Loucy (cell line): Measurements from ENCODE around the gene ABHD12.

Experiments used
- H2AFZ ChIP-seq: fragments of 200-600 bp; sonication (generic); 2 replicates; pipeline ENCODE4 v1.6.0; 2016; ENCODE audit warnings: antibody characterized with exemption, mild to moderate bottlenecking, low read length, moderate library complexity
- H3F3A ChIP-seq: fragments of 200-600 bp; 2 replicates; pipeline ENCODE4 v1.6.0; 2016; ENCODE audit warnings: antibody characterized with exemption, low read depth, mild to moderate bottlenecking
- H3K27me3 ChIP-seq: fragments of 200-600 bp; sonication (generic); 2 replicates; pipeline ENCODE4 v1.6.1; 2014; ENCODE audit warnings: low read length, mild to moderate bottlenecking; ENCODE audit not compliant: insufficient read depth, poor library complexity, severe bottlenecking
- H3K36me3 ChIP-seq: fragments of 200-600 bp; sonication (generic); 2 replicates; pipeline ENCODE4 v1.6.1; 2016; ENCODE audit warnings: low read length; ENCODE audit not compliant: insufficient read depth
- H3K4me1 ChIP-seq: fragments of 200-600 bp; sonication (generic); 2 replicates; pipeline ENCODE4 v1.5.1; 2014; ENCODE audit warnings: low read length, mild to moderate bottlenecking; ENCODE audit not compliant: insufficient read depth, poor library complexity, severe bottlenecking
- H3K4me2 ChIP-seq: fragments of 200-600 bp; sonication (generic); 2 replicates; pipeline ENCODE4 v1.6.0; 2014; ENCODE audit warnings: antibody characterized with exemption, low read length, low read depth, mild to moderate bottlenecking; ENCODE audit not compliant: poor library complexity, severe bottlenecking
- H3K4me3 ChIP-seq: fragments of 200-600 bp; sonication (generic); 2 replicates; pipeline ENCODE4 v1.5.1; 2014; ENCODE audit warnings: low read length, mild to moderate bottlenecking, mixed read lengths; ENCODE audit not compliant: poor library complexity, severe bottlenecking
- H3K79me2 ChIP-seq: fragments of 200-600 bp; sonication (generic); 2 replicates; pipeline ENCODE4 v1.6.1; 2014; ENCODE audit warnings: low read length; ENCODE audit not compliant: insufficient read depth
- H3K9ac ChIP-seq: fragments of 200-600 bp; sonication (generic); 2 replicates; pipeline ENCODE4 v1.6.0; 2014; ENCODE audit warnings: mild to moderate bottlenecking, low read depth, low read length, moderate library complexity; ENCODE audit not compliant: poor library complexity, severe bottlenecking
- H3K9me2 ChIP-seq: fragments of 200-600 bp; sonication (generic); replicated peaks from 2 replicates; pipeline ENCODE4 v1.6.1; 2016; ENCODE audit warnings: low read depth, low read length, mixed read lengths
- H3K9me3 ChIP-seq: fragments of 200-600 bp; sonication (generic); 2 replicates; pipeline ENCODE4 v1.6.1; 2014; ENCODE audit warnings: mild to moderate bottlenecking, antibody characterized with exemption, low read length, low read depth; ENCODE audit not compliant: insufficient read depth
- H4K20me1 ChIP-seq: fragments of 200-600 bp; sonication (generic); 2 replicates; pipeline ENCODE4 v1.6.0; 2014; ENCODE audit warnings: antibody characterized with exemption, low read length, mild to moderate bottlenecking; ENCODE audit not compliant: insufficient read depth, poor library complexity, severe bottlenecking
- EZH2phosphoT487 ChIP-seq: fragments of 200-600 bp; IDR thresholded peaks from 2 replicates; pipeline ENCODE4 v1.6.1; 2018; ENCODE audit warnings: antibody characterized with exemption, mild to moderate bottlenecking, moderate library complexity, borderline replicate concordance
- TF ChIP-seq, protein P1 (sequence below): fragments of 200-600 bp; sonication (generic); conservative IDR thresholded peaks from 2 replicates; pipeline ENCODE4 v1.5.1; 2014; ENCODE audit warnings: mild to moderate bottlenecking, antibody characterized with exemption, low read length

ABHD12 gene

DNA sequence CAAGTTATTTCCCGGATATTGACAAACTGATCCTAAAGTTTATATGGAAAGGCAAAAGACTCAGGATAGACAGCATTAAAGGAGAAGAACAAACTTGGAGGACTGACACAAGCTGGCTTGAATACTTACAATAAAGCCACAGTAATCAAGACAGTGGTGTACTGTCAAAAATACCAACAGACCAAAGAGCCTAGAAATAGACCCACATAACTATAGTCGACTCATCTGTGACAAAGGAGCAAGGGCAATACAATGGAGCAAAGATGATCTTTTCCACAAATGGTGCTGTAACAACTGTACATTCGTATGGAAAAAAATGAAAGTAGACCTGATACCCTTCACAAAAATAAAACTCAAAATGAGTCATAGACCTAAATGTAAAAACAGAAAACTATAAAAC, 46.0 kb downstream of the ABHD12 start:
- H3F3A ChIP-seq, result no peaks in the 10 kb centered on the region
- H3K79me2 ChIP-seq, result peaks cover 64% of the 10 kb centered on the region
- no peak overlapping the region for H3K9ac ChIP-seq
- H3K4me3 ChIP-seq, result no peak overlapping the region
- H3K9me2 ChIP-seq, result no peaks in the 10 kb centered on the region
- no peaks in the 10 kb centered on the region for H3K27me3 ChIP-seq
- no peaks in the 10 kb centered on the region for H4K20me1 ChIP-seq
- H2AFZ ChIP-seq, result no peak overlapping the region
- no peaks in the 10 kb centered on the region for H3K36me3 ChIP-seq
- no peak overlapping the region for H3K4me2 ChIP-seq
- TF ChIP-seq, protein P1, sequence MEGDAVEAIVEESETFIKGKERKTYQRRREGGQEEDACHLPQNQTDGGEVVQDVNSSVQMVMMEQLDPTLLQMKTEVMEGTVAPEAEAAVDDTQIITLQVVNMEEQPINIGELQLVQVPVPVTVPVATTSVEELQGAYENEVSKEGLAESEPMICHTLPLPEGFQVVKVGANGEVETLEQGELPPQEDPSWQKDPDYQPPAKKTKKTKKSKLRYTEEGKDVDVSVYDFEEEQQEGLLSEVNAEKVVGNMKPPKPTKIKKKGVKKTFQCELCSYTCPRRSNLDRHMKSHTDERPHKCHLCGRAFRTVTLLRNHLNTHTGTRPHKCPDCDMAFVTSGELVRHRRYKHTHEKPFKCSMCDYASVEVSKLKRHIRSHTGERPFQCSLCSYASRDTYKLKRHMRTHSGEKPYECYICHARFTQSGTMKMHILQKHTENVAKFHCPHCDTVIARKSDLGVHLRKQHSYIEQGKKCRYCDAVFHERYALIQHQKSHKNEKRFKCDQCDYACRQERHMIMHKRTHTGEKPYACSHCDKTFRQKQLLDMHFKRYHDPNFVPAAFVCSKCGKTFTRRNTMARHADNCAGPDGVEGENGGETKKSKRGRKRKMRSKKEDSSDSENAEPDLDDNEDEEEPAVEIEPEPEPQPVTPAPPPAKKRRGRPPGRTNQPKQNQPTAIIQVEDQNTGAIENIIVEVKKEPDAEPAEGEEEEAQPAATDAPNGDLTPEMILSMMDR, result no peak
- no peak for TF ChIP-seq EZH2phosphoT487
- no peaks in the 10 kb centered on the region for H3K9me3 ChIP-seq
- H3K4me1 ChIP-seq, result peaks cover 7% of the 10 kb centered on the region

DNA sequence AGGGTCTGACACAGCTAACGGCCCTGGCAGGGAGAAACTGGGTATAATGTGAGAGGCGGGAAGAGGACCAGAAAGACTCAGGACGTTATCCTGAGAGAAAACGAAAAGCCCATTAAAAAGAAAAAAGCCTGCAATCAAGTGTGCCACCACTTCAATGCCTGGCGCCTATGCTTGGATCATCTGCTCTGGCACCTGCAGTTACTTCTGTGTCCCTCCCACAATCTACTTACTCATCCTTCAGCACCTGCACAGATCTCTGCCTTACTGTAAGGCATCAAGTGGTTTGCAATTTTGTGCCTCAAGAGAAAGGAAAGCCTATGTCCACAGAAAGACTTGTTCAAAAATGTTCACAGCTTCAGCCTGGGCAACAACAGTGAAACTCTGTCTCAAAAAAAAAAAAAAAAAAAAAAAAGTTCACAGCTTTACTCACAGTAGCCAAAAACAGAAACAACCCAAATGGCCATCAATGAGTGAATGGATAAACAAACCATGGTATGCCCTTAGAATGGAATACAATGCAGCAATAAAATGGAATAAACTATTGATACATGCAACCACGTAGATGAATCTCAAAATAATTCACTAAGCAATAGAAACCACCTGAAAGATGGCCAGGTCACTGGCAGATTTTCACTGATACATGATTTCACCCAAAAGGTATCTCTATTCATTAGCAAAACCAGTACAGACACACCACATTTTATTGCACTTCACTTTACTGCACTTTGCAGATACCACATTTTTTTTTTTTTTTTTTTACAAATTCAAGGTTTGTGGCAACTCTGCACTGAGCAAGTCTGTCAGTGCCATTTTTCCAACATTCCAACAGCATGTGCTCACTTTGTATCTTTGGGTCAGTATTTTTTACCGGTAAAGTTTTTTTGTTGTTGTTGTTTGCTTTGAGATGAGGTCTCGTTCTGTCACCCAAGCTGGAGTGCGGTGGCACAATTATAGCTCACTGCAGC, 48.6 kb downstream of the ABHD12 start:
- Histone ChIP-seq H4K20me1 (no peaks in the 10 kb centered on the region), H3K9me2 (no peaks in the 10 kb centered on the region), H3K4me2 (no peak overlapping the region), H3K4me1 (peaks cover 7% of the 10 kb centered on the region), H2AFZ (no peak overlapping the region), H3F3A (no peaks in the 10 kb centered on the region), H3K27me3 (no peaks in the 10 kb centered on the region), H3K9me3 (no peaks in the 10 kb centered on the region), H3K36me3 (peaks cover 16% of the 10 kb centered on the region; the same call in 1 of the 2 replicates), H3K9ac (no peak overlapping the region), H3K4me3 (no peak overlapping the region), H3K79me2 (peaks cover 63% of the 10 kb centered on the region)
- TF ChIP-seq, protein P1, result no peak
- no peak for TF ChIP-seq EZH2phosphoT487

DNA sequence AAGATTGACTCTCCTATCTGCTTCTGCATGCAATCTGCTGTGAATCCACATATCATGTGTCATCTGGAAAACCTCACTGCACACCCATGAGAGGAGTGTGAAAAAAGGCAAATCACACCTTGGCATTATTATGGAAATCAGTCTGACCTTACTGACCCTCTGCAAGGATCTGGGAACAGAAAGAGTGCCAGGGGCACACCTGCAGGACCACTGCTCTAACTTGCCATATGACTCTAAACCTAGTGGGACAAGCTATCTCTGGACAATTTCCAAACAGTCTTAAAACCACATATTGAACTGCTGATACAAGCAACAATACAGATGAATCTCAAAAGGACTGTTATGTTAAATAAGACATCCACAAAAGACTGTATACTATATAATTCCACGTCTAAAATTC, 50.3 kb downstream of the ABHD12 start:
- Histone ChIP-seq H3K4me3 (no peak overlapping the region), H3F3A (no peaks in the 10 kb centered on the region), H3K9me2 (no peaks in the 10 kb centered on the region), H3K79me2 (peaks cover 50% of the 10 kb centered on the region), H3K9me3 (no peaks in the 10 kb centered on the region), H2AFZ (no peak overlapping the region), H3K4me2 (no peak overlapping the region), H3K9ac (no peak overlapping the region), H3K4me1 (peaks cover 7% of the 10 kb centered on the region), H4K20me1 (no peaks in the 10 kb centered on the region), H3K36me3 (peaks cover 19% of the 10 kb centered on the region; the same call in 1 of the 2 replicates), H3K27me3 (no peaks in the 10 kb centered on the region)
- TF ChIP-seq, protein P1, result no peak
- no peak for TF ChIP-seq EZH2phosphoT487
